ENCODE measurements around the gene COA1.

- TF ChIP-seq PBX3 (IDR thresholded peaks at IDR 0.05) (no peak), SMC3 (IDR thresholded peaks at IDR 0.05; ENCODE audit: low read depth, low read length) (no peak), CHD2 (IDR thresholded peaks at IDR 0.05; ENCODE audit: low read length, partially characterized antibody) (no peak), RCOR1 (IDR thresholded peaks at IDR 0.05; ENCODE audit: low read length) (no peak), TCF12 (IDR thresholded peaks at IDR 0.05) (no peak), ELF1 (IDR thresholded peaks at IDR 0.05) (no peak)
- TF ChIP-seq, protein P1, sequence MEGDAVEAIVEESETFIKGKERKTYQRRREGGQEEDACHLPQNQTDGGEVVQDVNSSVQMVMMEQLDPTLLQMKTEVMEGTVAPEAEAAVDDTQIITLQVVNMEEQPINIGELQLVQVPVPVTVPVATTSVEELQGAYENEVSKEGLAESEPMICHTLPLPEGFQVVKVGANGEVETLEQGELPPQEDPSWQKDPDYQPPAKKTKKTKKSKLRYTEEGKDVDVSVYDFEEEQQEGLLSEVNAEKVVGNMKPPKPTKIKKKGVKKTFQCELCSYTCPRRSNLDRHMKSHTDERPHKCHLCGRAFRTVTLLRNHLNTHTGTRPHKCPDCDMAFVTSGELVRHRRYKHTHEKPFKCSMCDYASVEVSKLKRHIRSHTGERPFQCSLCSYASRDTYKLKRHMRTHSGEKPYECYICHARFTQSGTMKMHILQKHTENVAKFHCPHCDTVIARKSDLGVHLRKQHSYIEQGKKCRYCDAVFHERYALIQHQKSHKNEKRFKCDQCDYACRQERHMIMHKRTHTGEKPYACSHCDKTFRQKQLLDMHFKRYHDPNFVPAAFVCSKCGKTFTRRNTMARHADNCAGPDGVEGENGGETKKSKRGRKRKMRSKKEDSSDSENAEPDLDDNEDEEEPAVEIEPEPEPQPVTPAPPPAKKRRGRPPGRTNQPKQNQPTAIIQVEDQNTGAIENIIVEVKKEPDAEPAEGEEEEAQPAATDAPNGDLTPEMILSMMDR (IDR thresholded peaks at IDR 0.05), result no peak
Observed at GRCh38 chr7:43612128-43612527, 117.2 kb downstream of the COA1 start.
